HepG2 (cell line): ENCODE measurements around the gene MTTP.

Experiments used
- ARNT ChIP-seq: fragments of 450-650 bp; IDR thresholded peaks from 2 replicates; pipeline ENCODE4 v1.6.1; 2017
- ASH2L ChIP-seq: fragments of 300-600, 200-600 bp; sonication (generic); IDR thresholded peaks from 2 replicates; pipeline ENCODE4 v1.7.0; 2017; ENCODE audit warnings: low read depth, mild to moderate bottlenecking, moderate library complexity, mixed read lengths, low read length; ENCODE audit not compliant: insufficient read length
- CBX5 ChIP-seq: sonication (generic); formaldehyde crosslinking; IDR thresholded peaks from 2 replicates; pipeline ENCODE4 v1.4.0; 2020; ENCODE audit warnings: missing genetic modification reagents, borderline replicate concordance
- EP300 ChIP-seq, 3 experiments: sonication (generic) in 1 of 3; formaldehyde crosslinking in 1 of 3; IDR thresholded peaks; 2 replicates each; pipeline versions ENCODE4 v1.5.1 to v1.6.1; 2011 to 2020; ENCODE audit warnings: low read depth in 2 of 3, low read length in 2 of 3, borderline replicate concordance in 1 of 3, improper control_type of control experiment in 1 of 3, mild to moderate bottlenecking in 1 of 3, missing genetic modification reagents in 1 of 3, moderate library complexity in 1 of 3
- KDM2A ChIP-seq: sonication (generic); formaldehyde crosslinking; IDR thresholded peaks from 2 replicates; pipeline ENCODE4 v1.4.0; 2020; ENCODE audit warnings: low read depth, missing genetic modification reagents, borderline replicate concordance
- NFKBIZ ChIP-seq: IDR thresholded peaks from 2 replicates; pipeline ENCODE4 v1.6.1; 2018; ENCODE audit warnings: missing genetic modification reagents, missing compliant biosample characterization
- NFRKB ChIP-seq: fragments of 450-650 bp; IDR thresholded peaks from 2 replicates; pipeline ENCODE4 v1.6.1; 2017
- TAF1 ChIP-seq: sonication (generic); formaldehyde crosslinking; IDR thresholded peaks from 2 replicates; pipeline ENCODE4 v1.4.0; 2020; ENCODE audit warnings: missing genetic modification reagents
- ZBTB1 ChIP-seq: sonication (generic); formaldehyde crosslinking; IDR thresholded peaks from 2 replicates; pipeline ENCODE4 v1.4.0; 2020; ENCODE audit warnings: missing genetic modification reagents, borderline replicate concordance
- ZNF251 ChIP-seq: sonication (generic); formaldehyde crosslinking; IDR thresholded peaks from 2 replicates; pipeline ENCODE4 v1.9.0; 2021; ENCODE audit warnings: mild to moderate bottlenecking, missing genetic modification reagents
- TF ChIP-seq, protein P1 (sequence below): sonication (generic); formaldehyde crosslinking; IDR thresholded peaks from 2 replicates; pipeline ENCODE4 v1.5.0; 2020; ENCODE audit warnings: mild to moderate bottlenecking, missing genetic modification reagents, moderate library complexity
- TF ChIP-seq, protein P2 (sequence below): sonication (generic); formaldehyde crosslinking; IDR thresholded peaks from 2 replicates; pipeline ENCODE4 v1.4.0; 2020; ENCODE audit warnings: missing genetic modification reagents

DNA sequence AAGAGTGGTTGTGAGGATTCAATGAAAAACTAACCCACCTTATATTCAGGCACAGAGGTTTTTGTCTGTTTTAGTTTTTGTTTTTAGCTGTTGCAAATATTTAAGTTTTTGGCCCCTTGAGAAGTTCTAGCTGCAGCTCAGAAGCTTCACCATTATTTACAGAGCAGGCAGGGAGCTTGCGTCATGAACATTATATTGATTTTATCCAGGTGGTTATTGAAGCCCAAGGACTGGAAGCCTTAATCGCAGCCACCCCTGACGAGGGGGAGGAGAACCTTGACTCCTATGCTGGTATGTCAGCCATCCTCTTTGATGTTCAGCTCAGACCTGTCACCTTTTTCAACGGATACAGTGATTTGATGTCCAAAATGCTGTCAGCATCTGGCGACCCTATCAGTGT lies 38.1 kb downstream of the MTTP start:
- no peak for TF ChIP-seq ARNT
- TF ChIP-seq EP300 (IDR thresholded peaks at IDR 0.05; ENCODE audit: low read depth in 2 of 2, low read length in 2 of 2), result no peak
- no peak for TF ChIP-seq EP300 (CRISPR knock-in tag; IDR thresholded peaks at IDR 0.05; ENCODE audit: borderline replicate concordance)
- TF ChIP-seq, protein P1, sequence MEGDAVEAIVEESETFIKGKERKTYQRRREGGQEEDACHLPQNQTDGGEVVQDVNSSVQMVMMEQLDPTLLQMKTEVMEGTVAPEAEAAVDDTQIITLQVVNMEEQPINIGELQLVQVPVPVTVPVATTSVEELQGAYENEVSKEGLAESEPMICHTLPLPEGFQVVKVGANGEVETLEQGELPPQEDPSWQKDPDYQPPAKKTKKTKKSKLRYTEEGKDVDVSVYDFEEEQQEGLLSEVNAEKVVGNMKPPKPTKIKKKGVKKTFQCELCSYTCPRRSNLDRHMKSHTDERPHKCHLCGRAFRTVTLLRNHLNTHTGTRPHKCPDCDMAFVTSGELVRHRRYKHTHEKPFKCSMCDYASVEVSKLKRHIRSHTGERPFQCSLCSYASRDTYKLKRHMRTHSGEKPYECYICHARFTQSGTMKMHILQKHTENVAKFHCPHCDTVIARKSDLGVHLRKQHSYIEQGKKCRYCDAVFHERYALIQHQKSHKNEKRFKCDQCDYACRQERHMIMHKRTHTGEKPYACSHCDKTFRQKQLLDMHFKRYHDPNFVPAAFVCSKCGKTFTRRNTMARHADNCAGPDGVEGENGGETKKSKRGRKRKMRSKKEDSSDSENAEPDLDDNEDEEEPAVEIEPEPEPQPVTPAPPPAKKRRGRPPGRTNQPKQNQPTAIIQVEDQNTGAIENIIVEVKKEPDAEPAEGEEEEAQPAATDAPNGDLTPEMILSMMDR, result no peak
- TF ChIP-seq, protein P2, sequence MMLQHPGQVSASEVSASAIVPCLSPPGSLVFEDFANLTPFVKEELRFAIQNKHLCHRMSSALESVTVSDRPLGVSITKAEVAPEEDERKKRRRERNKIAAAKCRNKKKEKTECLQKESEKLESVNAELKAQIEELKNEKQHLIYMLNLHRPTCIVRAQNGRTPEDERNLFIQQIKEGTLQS (CRISPR knock-in tag), result no peak
- no peak for TF ChIP-seq CBX5 (CRISPR knock-in tag)
- no peak for TF ChIP-seq ZNF251 (CRISPR knock-in tag)
- TF ChIP-seq ZBTB1 (CRISPR knock-in tag), result no peak
- TF ChIP-seq NFRKB, result no peak
- no peak for TF ChIP-seq TAF1
- TF ChIP-seq KDM2A (CRISPR knock-in tag), result no peak
- no peak for TF ChIP-seq NFKBIZ (CRISPR knock-in tag)
- TF ChIP-seq ASH2L, result no peak
